ENCODE measurements around the gene DSG2. TPM values are rescaled to one million over a fixed set of nuclear protein-coding genes. Genes with fewer than 3 reads are reported as not detected.

DSG2 gene
- total RNA-seq, 4 donors from 2014 or later: 4.0 to 6.9 (median 5.7) TPM

DNA sequence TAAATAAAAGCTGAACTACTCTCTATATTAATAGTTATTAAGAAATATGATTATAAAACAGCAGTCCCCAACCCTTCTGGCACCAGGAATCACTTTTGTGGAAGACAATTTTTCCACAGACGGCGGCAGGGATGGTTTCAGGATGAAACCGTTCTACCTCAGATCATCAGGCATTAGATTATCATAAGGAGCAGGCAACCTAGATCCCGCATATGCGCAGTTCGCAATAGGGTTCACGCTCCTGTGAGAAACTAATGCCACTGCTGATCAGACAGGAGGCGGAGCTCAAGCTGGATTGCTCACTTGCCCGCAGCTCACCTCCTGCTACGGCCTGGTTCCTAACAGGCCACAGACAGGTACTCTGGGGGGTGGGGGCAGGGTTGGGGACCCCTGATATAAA, 19.3 kb upstream of the DSG2 start:
- Histone ChIP-seq H3K9me3 (no peaks in the 10 kb centered on the region), H3K4me3 (no peak overlapping the region), H3K36me3 (no peaks in the 10 kb centered on the region), H3K27ac (no peak overlapping the region), H3K4me1 (no peaks in the 10 kb centered on the region), H3K27me3 (no peaks in the 10 kb centered on the region)
- TF ChIP-seq EP300 (IDR thresholded peaks at IDR 0.05): no peak
- TF ChIP-seq POLR2A (IDR thresholded peaks at IDR 0.05): no peak
- TF ChIP-seq, protein P1, sequence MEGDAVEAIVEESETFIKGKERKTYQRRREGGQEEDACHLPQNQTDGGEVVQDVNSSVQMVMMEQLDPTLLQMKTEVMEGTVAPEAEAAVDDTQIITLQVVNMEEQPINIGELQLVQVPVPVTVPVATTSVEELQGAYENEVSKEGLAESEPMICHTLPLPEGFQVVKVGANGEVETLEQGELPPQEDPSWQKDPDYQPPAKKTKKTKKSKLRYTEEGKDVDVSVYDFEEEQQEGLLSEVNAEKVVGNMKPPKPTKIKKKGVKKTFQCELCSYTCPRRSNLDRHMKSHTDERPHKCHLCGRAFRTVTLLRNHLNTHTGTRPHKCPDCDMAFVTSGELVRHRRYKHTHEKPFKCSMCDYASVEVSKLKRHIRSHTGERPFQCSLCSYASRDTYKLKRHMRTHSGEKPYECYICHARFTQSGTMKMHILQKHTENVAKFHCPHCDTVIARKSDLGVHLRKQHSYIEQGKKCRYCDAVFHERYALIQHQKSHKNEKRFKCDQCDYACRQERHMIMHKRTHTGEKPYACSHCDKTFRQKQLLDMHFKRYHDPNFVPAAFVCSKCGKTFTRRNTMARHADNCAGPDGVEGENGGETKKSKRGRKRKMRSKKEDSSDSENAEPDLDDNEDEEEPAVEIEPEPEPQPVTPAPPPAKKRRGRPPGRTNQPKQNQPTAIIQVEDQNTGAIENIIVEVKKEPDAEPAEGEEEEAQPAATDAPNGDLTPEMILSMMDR (IDR thresholded peaks at IDR 0.05): no peak
- no peak for DNase-seq (ENCODE audit: low spot score in 2 of 2)
- 93% methylated on average over 10 of the region's 10 CpGs for WGBS, 2 donors

DNA sequence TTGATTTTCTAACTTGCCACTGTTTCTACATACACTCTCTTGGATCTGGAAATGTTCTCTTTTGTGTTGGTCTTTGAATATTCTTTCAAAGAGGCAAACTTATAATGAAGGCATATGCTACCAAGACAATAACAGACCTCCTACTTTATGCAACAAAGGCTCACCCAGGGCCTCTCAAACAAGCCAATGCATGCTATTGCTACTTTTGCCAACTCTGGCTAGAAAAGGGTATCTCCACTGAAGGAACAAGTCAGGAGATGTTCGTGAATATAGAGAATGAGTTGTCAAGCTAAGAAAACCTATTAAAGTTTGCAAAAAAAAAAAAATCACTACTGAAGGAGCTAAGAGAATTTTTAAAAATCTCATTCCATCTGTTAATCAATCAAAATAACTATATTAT, 15.9 kb upstream of the DSG2 start:
- H3K4me3 ChIP-seq: no peak overlapping the region
- H3K9me3 ChIP-seq: no peaks in the 10 kb centered on the region
- H3K27me3 ChIP-seq: no peaks in the 10 kb centered on the region
- TF ChIP-seq POLR2A (IDR thresholded peaks at IDR 0.05) (no peak), EP300 (IDR thresholded peaks at IDR 0.05) (no peak)
- TF ChIP-seq, protein P1 (IDR thresholded peaks at IDR 0.05): no peak
- H3K4me1 ChIP-seq: no peaks in the 10 kb centered on the region
- WGBS, 2 donors: 85 to 92% methylated on average over 1 of the region's 1 CpG
- DNase-seq (ENCODE audit: low spot score in 2 of 2): no peak
- H3K36me3 ChIP-seq: no peaks in the 10 kb centered on the region
- no peak overlapping the region for H3K27ac ChIP-seq

DNA sequence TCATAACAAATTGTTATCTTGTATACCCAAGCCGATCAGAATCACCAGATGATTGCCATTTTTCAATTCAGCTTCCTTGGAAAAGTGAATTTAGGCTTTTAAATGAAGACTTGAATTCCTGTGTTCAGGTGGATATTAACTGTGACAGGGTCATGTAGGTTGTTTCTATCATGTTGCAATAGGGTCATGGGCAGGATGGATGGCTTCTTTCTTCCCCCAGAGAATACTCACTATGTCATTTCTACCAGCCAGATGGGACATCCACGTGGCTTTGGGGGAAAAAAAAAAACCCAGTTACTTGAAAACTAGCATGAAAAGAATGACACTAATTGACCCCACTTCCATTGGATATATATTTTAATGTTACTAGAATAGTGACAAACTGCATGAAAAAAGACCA, 14.6 kb upstream of the DSG2 start:
- no peaks in the 10 kb centered on the region for H3K4me1 ChIP-seq
- DNase-seq (ENCODE audit: low spot score in 2 of 2): no peak
- H3K27me3 ChIP-seq: no peaks in the 10 kb centered on the region
- H3K27ac ChIP-seq: no peak overlapping the region
- H3K9me3 ChIP-seq: no peaks in the 10 kb centered on the region
- H3K36me3 ChIP-seq: no peaks in the 10 kb centered on the region
- 72 to 86% methylated on average over 2 of the region's 2 CpGs for WGBS, 2 donors
- H3K4me3 ChIP-seq: no peak overlapping the region
- TF ChIP-seq, protein P1 (IDR thresholded peaks at IDR 0.05): no peak
- TF ChIP-seq POLR2A (IDR thresholded peaks at IDR 0.05): no peak
- no peak for TF ChIP-seq EP300 (IDR thresholded peaks at IDR 0.05)

DNA sequence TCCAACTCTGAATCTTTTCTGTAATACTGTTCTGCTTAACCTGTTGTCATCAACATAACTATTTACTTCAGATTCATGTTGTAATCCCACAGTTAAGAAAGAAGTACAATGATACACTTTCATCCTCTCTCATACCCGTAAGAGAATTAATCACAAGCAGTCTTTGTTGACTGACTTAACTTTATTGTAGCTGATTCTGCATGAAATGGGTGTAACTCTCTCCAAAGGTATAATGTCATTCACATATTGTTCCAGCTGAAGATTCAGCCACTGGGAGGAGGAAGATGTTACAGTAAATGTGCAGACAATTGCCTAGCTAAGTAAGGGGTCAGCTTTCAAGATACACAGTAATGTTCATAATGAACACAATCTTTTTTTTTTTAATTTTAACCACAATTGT, 13.5 kb upstream of the DSG2 start:
- Histone ChIP-seq H3K27ac (no peak overlapping the region), H3K36me3 (no peaks in the 10 kb centered on the region), H3K4me3 (no peak overlapping the region), H3K4me1 (no peaks in the 10 kb centered on the region), H3K27me3 (no peaks in the 10 kb centered on the region), H3K9me3 (no peaks in the 10 kb centered on the region)
- WGBS, 2 donors: 45 to 63% methylated on average over 1 of the region's 1 CpG
- no peak for TF ChIP-seq EP300 (IDR thresholded peaks at IDR 0.05)
- TF ChIP-seq, protein P1 (IDR thresholded peaks at IDR 0.05): no peak
- no peak for TF ChIP-seq POLR2A (IDR thresholded peaks at IDR 0.05)
- DNase-seq (ENCODE audit: low spot score in 2 of 2): no peak

DNA sequence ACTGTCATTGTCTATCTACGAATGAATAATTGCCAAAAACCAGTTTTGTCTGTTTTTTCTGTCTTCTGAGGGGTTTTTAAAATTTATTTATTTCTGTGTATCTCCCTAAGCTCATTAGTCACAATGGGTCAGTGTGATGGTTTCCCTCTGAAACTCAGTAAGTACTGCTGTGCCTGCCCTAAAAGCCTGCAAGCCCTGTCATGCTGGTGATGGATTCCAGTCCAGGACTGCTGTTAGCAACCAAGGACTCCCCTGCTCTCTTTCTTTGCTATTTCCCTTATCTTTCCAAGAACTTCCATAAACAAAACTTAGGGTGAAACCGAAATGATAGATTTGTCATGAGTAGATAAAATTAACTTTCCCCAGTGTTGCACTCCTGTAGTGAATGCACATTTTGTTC, 11.8 kb upstream of the DSG2 start:
- Histone ChIP-seq H3K36me3 (no peaks in the 10 kb centered on the region), H3K27me3 (no peaks in the 10 kb centered on the region), H3K4me1 (no peaks in the 10 kb centered on the region), H3K4me3 (no peak overlapping the region), H3K27ac (no peak overlapping the region), H3K9me3 (no peaks in the 10 kb centered on the region)
- WGBS, 2 donors: 60 to 61% methylated on average over 2 of the region's 2 CpGs
- DNase-seq (ENCODE audit: low spot score in 2 of 2): no peak
- TF ChIP-seq EP300 (IDR thresholded peaks at IDR 0.05): no peak
- TF ChIP-seq, protein P1 (IDR thresholded peaks at IDR 0.05): no peak

All from tibial nerve (tissue), 4 donors.